Measurements from ENCODE around the gene PKHD1. TPM values are rescaled to one million over a fixed set of nuclear protein-coding genes. Genes with fewer than 3 reads are reported as not detected.

Gene PKHD1
- total RNA-seq, 4 donors from 2014 or later: 0.12 TPM; not detected in 3

- TF ChIP-seq CTCF (IDR thresholded peaks at IDR 0.05): no peak
- ATAC-seq (ENCODE audit: low FRiP score): no peak
- DNase-seq (ENCODE audit: low spot score): no peak
Measured at GRCh38 chr6:52081237-52081636, 6.2 kb downstream of the PKHD1 start.

GRCh38 chr6:52077961-52078625 lies 9.3 kb downstream of the PKHD1 start:
- no peak for DNase-seq (ENCODE audit: low spot score)
- TF ChIP-seq CTCF (IDR thresholded peaks at IDR 0.05): no peak
- no peak for ATAC-seq (ENCODE audit: low FRiP score)

- no peak for DNase-seq (ENCODE audit: low spot score)
- no peak for ATAC-seq (ENCODE audit: low FRiP score)
- no peak for TF ChIP-seq CTCF (IDR thresholded peaks at IDR 0.05)
Measured at GRCh38 chr6:52077180-52077884, 10.1 kb downstream of the PKHD1 start.

- DNase-seq (ENCODE audit: low spot score): no peak
- no peak for TF ChIP-seq CTCF (IDR thresholded peaks at IDR 0.05)
- no peak for ATAC-seq (ENCODE audit: low FRiP score)
Measured at GRCh38 chr6:52076791-52077179, 10.6 kb downstream of the PKHD1 start.

GRCh38 chr6:52074716-52075115 lies 12.7 kb downstream of the PKHD1 start:
- ATAC-seq (ENCODE audit: low FRiP score) (no peak), DNase-seq (ENCODE audit: low spot score) (no peak)
- no peak for TF ChIP-seq CTCF (IDR thresholded peaks at IDR 0.05)

- ATAC-seq (ENCODE audit: low FRiP score) (no peak), DNase-seq (ENCODE audit: low spot score) (no peak)
- no peak for TF ChIP-seq CTCF (IDR thresholded peaks at IDR 0.05)
Measured at GRCh38 chr6:52074155-52074554, 13.3 kb downstream of the PKHD1 start.

- ATAC-seq (ENCODE audit: low FRiP score): no peak
- TF ChIP-seq CTCF (IDR thresholded peaks at IDR 0.05): no peak
Measured at GRCh38 chr6:52065621-52066020, 21.8 kb downstream of the PKHD1 start.

More at GRCh38 chr6:52065621-52066020, 21.8 kb downstream of the PKHD1 start:
- DNase-seq (ENCODE audit: low spot score): no peak

Data from omental fat pad (tissue), 4 donors.